Neural cell (in vitro differentiated cells): ENCODE data around the gene SMCO4.

ENCODE experiments used
- EZH2 ChIP-seq: fragments of 200-600, 300-800 bp; shearing (Covaris generic), sonication (generic); IDR thresholded peaks from 2 replicates; pipeline ENCODE4 v1.6.1; 2014; ENCODE audit warnings: antibody characterized with exemption, low read length, borderline replicate concordance, mild to moderate bottlenecking; ENCODE audit not compliant: insufficient read depth, poor library complexity, severe bottlenecking
- POLR2AphosphoS5 ChIP-seq: IDR thresholded peaks from 2 replicates; pipeline ENCODE4 v1.6.1; 2012
- SMC3 ChIP-seq: fragments of 450-650 bp; conservative IDR thresholded peaks from 2 replicates; pipeline ENCODE4 v1.6.1; 2014; ENCODE audit warnings: antibody characterized with exemption, mild to moderate bottlenecking, moderate library complexity; ENCODE audit not compliant: poor library complexity
- TAF1 ChIP-seq: IDR thresholded peaks from 2 replicates; pipeline ENCODE4 v1.6.1; 2012; ENCODE audit warnings: low read depth
- TF ChIP-seq, protein P1 (sequence below): fragments of 450-650 bp; IDR thresholded peaks from 2 replicates; pipeline ENCODE4 v1.5.1; 2014; ENCODE audit warnings: antibody characterized with exemption, mild to moderate bottlenecking, moderate library complexity; ENCODE audit not compliant: poor library complexity, severe bottlenecking
- TF ChIP-seq, protein P2 (sequence below): IDR thresholded peaks from 2 replicates; pipeline ENCODE4 v1.6.1; 2012; ENCODE audit warnings: borderline replicate concordance

DNA sequence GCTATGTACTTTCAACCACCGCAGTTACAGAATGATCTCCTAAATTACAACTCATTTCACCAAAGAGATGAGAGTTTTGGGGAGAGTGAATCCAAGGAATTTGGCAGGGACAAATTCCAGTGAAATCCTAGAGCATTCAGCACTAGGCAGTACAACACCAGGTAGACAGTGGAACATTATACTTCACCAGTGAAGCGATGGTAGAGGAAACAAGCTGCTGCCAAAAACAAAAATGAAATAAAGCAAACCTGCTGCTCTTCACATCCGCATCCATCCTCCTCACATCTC, 16.9 kb downstream of the SMCO4 start:
- TF ChIP-seq TAF1 (no peak), EZH2 (no peak), SMC3 (no peak), POLR2AphosphoS5 (no peak)
- TF ChIP-seq, protein P1, sequence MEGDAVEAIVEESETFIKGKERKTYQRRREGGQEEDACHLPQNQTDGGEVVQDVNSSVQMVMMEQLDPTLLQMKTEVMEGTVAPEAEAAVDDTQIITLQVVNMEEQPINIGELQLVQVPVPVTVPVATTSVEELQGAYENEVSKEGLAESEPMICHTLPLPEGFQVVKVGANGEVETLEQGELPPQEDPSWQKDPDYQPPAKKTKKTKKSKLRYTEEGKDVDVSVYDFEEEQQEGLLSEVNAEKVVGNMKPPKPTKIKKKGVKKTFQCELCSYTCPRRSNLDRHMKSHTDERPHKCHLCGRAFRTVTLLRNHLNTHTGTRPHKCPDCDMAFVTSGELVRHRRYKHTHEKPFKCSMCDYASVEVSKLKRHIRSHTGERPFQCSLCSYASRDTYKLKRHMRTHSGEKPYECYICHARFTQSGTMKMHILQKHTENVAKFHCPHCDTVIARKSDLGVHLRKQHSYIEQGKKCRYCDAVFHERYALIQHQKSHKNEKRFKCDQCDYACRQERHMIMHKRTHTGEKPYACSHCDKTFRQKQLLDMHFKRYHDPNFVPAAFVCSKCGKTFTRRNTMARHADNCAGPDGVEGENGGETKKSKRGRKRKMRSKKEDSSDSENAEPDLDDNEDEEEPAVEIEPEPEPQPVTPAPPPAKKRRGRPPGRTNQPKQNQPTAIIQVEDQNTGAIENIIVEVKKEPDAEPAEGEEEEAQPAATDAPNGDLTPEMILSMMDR, result no peak
- TF ChIP-seq, protein P2, sequence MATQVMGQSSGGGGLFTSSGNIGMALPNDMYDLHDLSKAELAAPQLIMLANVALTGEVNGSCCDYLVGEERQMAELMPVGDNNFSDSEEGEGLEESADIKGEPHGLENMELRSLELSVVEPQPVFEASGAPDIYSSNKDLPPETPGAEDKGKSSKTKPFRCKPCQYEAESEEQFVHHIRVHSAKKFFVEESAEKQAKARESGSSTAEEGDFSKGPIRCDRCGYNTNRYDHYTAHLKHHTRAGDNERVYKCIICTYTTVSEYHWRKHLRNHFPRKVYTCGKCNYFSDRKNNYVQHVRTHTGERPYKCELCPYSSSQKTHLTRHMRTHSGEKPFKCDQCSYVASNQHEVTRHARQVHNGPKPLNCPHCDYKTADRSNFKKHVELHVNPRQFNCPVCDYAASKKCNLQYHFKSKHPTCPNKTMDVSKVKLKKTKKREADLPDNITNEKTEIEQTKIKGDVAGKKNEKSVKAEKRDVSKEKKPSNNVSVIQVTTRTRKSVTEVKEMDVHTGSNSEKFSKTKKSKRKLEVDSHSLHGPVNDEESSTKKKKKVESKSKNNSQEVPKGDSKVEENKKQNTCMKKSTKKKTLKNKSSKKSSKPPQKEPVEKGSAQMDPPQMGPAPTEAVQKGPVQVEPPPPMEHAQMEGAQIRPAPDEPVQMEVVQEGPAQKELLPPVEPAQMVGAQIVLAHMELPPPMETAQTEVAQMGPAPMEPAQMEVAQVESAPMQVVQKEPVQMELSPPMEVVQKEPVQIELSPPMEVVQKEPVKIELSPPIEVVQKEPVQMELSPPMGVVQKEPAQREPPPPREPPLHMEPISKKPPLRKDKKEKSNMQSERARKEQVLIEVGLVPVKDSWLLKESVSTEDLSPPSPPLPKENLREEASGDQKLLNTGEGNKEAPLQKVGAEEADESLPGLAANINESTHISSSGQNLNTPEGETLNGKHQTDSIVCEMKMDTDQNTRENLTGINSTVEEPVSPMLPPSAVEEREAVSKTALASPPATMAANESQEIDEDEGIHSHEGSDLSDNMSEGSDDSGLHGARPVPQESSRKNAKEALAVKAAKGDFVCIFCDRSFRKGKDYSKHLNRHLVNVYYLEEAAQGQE, result no peak
